Activated T-cell treated with anti-CD3 and anti-CD28 coated beads for 4 hours (primary cell): ENCODE measurements around the gene ZNF213.

Source experiments
- DNase-seq: peaks from one replicate; pipeline ENCODE4 v3.0.0-alpha.2; 2020

Gene ZNF213

GRCh38 chr16:3134338-3135125, at the start of gene ZNF213:
Gene ZNF213 (plus strand): TSS chr16:3135029. CDS start chr16:3137281, 2,252 bp downstream.
- peak; percentile 82 for DNase-seq

- DNase-seq, result no peak
Measured at GRCh38 chr16:3085868-3086595, 48.8 kb upstream of the ZNF213 start.

GRCh38 chr16:3086596-3087242, 48.1 kb upstream of the ZNF213 start:
- DNase-seq, result no peak

- DNase-seq, result no peak
Measured at GRCh38 chr16:3087243-3088235, 47.3 kb upstream of the ZNF213 start.

- no peak for DNase-seq
Measured at GRCh38 chr16:3088450-3088849, 46.4 kb upstream of the ZNF213 start.

- DNase-seq, result no peak
Measured at GRCh38 chr16:3088925-3089716, 45.7 kb upstream of the ZNF213 start.

- DNase-seq, result no peak
Measured at GRCh38 chr16:3089717-3090592, 44.9 kb upstream of the ZNF213 start.

- no peak for DNase-seq
Measured at GRCh38 chr16:3091551-3091950, 43.3 kb upstream of the ZNF213 start.

GRCh38 chr16:3092501-3092941, 42.3 kb upstream of the ZNF213 start:
- DNase-seq, result no peak

GRCh38 chr16:3094289-3095027, 40.4 kb upstream of the ZNF213 start:
- DNase-seq, result no peak

- DNase-seq, result no peak
Measured at GRCh38 chr16:3095869-3096268, 39.0 kb upstream of the ZNF213 start.

GRCh38 chr16:3096362-3096761, 38.5 kb upstream of the ZNF213 start:
- no peak for DNase-seq

GRCh38 chr16:3097266-3097665, 37.6 kb upstream of the ZNF213 start:
- DNase-seq, result no peak

- DNase-seq, result no peak
Measured at GRCh38 chr16:3098459-3099394, 36.1 kb upstream of the ZNF213 start, which contains the start of gene ZSCAN10. Gene ZSCAN10 (minus strand): TSS chr16:3099294. CDS start chr16:3092937, 6,357 bp downstream.

GRCh38 chr16:3099395-3099731, 35.5 kb upstream of the ZNF213 start:
- no peak for DNase-seq

- DNase-seq, result peak; percentile 89
Measured at GRCh38 chr16:3099732-3100499, 34.9 kb upstream of the ZNF213 start.

- peak; percentile 38 for DNase-seq
Measured at GRCh38 chr16:3101018-3101840, 33.6 kb upstream of the ZNF213 start.
